Retinal pigment epithelial cell (primary cell): ENCODE measurements around the gene DLL3.

Experiments used
- DNase-seq: peaks from one replicate; pipeline ENCODE4 v3.0.0-alpha.2; 2010; ENCODE audit warnings: low read depth
- H3K4me3 ChIP-seq: 2 replicates; pipeline ENCODE4 v1.5.1; 2011; ENCODE audit warnings: mild to moderate bottlenecking, low read length, control low read depth, moderate library complexity
- TF ChIP-seq, protein P1 (sequence below): conservative IDR thresholded peaks from 2 replicates; pipeline ENCODE4 v1.5.1; 2011; ENCODE audit warnings: low read depth, low read length, control low read depth, inconsistent platforms

The DLL3 gene

DNA sequence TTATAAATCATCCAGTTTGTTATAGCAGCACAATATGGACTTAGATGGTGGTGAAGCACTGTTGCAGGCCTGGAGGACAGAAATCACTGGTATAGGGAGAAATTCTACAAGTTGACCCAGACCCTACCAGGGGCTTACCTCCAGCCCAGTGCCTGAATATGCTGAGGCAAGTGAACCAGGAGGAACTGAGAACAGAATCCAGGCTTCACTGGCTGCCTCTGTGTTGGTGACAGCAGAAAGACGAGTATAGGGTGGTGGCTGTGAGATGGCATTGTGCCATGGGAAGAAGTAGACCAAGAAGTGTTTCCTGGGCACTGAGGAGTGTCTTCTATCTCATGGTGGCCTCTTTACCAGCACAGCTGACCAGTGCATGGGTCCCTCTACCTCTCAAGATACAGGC is 57.1 kb downstream of the DLL3 start:
- TF ChIP-seq, protein P1, sequence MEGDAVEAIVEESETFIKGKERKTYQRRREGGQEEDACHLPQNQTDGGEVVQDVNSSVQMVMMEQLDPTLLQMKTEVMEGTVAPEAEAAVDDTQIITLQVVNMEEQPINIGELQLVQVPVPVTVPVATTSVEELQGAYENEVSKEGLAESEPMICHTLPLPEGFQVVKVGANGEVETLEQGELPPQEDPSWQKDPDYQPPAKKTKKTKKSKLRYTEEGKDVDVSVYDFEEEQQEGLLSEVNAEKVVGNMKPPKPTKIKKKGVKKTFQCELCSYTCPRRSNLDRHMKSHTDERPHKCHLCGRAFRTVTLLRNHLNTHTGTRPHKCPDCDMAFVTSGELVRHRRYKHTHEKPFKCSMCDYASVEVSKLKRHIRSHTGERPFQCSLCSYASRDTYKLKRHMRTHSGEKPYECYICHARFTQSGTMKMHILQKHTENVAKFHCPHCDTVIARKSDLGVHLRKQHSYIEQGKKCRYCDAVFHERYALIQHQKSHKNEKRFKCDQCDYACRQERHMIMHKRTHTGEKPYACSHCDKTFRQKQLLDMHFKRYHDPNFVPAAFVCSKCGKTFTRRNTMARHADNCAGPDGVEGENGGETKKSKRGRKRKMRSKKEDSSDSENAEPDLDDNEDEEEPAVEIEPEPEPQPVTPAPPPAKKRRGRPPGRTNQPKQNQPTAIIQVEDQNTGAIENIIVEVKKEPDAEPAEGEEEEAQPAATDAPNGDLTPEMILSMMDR = no peak
- H3K4me3 ChIP-seq = no peak overlapping the region
- no peak for DNase-seq
